Stimulated activated CD8-positive, alpha-beta memory T cell treated with anti-CD3 and anti-CD28 coated beads, Interleukin-4, amount 100 ng/mL, for 1 hour (primary cell): ENCODE results near the gene CHN2.
A peak's percentile ranks its signal among the peaks of the same experiment; 100 is the strongest.
"Not testable (repeated sequence)": the region's sequence is repeated elsewhere in the genome, so short reads cannot be mapped to it uniquely, and the experiment has no call there.

Experiments used
- DNase-seq, 2 donors: peaks; one replicate each; pipeline ENCODE4 v3.0.0-alpha.2; 2020; ENCODE audit warnings: low read depth in 2 of 2, low spot score in 1 of 2

CHN2 gene

GRCh38 chr7:29189743-29190201 lies 4.8 kb upstream of the CHN2 start:
- DNase-seq = peak; percentile 38 to 47

GRCh38 chr7:29190349-29191045 lies 4.1 kb upstream of the CHN2 start:
- DNase-seq = no peak

GRCh38 chr7:29192323-29192722 lies 2.3 kb upstream of the CHN2 start:
- DNase-seq = no peak

- DNase-seq = no peak
Observed at GRCh38 chr7:29192811-29193210, 1.8 kb upstream of the CHN2 start.

GRCh38 chr7:29193316-29194205 lies 1.0 kb upstream of the CHN2 start:
- no peak for DNase-seq

- no peak for DNase-seq
Observed at GRCh38 chr7:29194206-29194593, 375 bp upstream of the CHN2 start.

- no peak for DNase-seq
Observed at GRCh38 chr7:29196191-29196590, 1.6 kb downstream of the CHN2 start.

- DNase-seq = no peak
Observed at GRCh38 chr7:29196971-29197595, 2.5 kb downstream of the CHN2 start.

- DNase-seq = no peak
Observed at GRCh38 chr7:29197916-29198315, 3.3 kb downstream of the CHN2 start.

- no peak for DNase-seq
Observed at GRCh38 chr7:29199776-29200175, 5.2 kb downstream of the CHN2 start.

GRCh38 chr7:29202651-29203069 lies 8.1 kb downstream of the CHN2 start:
- DNase-seq = no peak

- DNase-seq = no peak
Observed at GRCh38 chr7:29204491-29205272, 10.1 kb downstream of the CHN2 start.

GRCh38 chr7:29207162-29207801 lies 12.7 kb downstream of the CHN2 start:
- no peak for DNase-seq

- no peak for DNase-seq
Observed at GRCh38 chr7:29208410-29209250, 14.1 kb downstream of the CHN2 start.

GRCh38 chr7:29209745-29210144 lies 15.2 kb downstream of the CHN2 start:
- DNase-seq = no peak

GRCh38 chr7:29212736-29213135 lies 18.2 kb downstream of the CHN2 start:
- not testable (repeated sequence) for DNase-seq

- DNase-seq = no peak
Observed at GRCh38 chr7:29214056-29214455, 19.5 kb downstream of the CHN2 start.

- DNase-seq = no peak
Observed at GRCh38 chr7:29214816-29215215, 20.2 kb downstream of the CHN2 start.

- DNase-seq = no peak
Observed at GRCh38 chr7:29216128-29216527, 21.6 kb downstream of the CHN2 start.

GRCh38 chr7:29217113-29217512 lies 22.5 kb downstream of the CHN2 start:
- no peak for DNase-seq
